Retinal pigment epithelial cell (primary cell): ENCODE results near the gene SORBS1.

ENCODE experiments used
- DNase-seq: peaks from one replicate; pipeline ENCODE4 v3.0.0-alpha.2; 2010; ENCODE audit warnings: low read depth
- H3K4me3 ChIP-seq: 2 replicates; pipeline ENCODE4 v1.5.1; 2011; ENCODE audit warnings: mild to moderate bottlenecking, low read length, control low read depth, moderate library complexity
- CTCF ChIP-seq: conservative IDR thresholded peaks from 2 replicates; pipeline ENCODE4 v1.5.1; 2011; ENCODE audit warnings: low read depth, low read length, control low read depth, inconsistent platforms

SORBS1 gene

DNA sequence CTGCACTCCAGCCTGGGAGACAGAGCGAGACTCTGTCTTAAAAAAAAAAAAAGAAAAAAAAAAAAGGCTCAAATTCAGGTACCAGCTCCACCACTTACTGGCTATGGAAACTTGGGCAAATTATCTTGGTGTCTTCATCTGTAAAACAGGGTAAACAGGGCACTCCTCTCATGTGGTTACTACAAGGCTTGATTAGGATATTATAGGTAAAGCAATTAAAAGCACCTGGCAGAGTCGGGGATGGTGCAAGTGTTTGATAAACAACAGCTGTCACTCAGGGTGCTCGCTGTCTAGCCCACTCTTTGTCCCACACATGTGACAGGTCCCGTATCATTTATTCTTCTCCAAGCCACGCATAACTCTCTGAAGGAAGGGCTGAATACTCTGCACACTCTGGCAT lies 96.9 kb downstream of the SORBS1 start:
- TF ChIP-seq CTCF: no peak
- H3K4me3 ChIP-seq: no peak overlapping the region
- no peak for DNase-seq

DNA sequence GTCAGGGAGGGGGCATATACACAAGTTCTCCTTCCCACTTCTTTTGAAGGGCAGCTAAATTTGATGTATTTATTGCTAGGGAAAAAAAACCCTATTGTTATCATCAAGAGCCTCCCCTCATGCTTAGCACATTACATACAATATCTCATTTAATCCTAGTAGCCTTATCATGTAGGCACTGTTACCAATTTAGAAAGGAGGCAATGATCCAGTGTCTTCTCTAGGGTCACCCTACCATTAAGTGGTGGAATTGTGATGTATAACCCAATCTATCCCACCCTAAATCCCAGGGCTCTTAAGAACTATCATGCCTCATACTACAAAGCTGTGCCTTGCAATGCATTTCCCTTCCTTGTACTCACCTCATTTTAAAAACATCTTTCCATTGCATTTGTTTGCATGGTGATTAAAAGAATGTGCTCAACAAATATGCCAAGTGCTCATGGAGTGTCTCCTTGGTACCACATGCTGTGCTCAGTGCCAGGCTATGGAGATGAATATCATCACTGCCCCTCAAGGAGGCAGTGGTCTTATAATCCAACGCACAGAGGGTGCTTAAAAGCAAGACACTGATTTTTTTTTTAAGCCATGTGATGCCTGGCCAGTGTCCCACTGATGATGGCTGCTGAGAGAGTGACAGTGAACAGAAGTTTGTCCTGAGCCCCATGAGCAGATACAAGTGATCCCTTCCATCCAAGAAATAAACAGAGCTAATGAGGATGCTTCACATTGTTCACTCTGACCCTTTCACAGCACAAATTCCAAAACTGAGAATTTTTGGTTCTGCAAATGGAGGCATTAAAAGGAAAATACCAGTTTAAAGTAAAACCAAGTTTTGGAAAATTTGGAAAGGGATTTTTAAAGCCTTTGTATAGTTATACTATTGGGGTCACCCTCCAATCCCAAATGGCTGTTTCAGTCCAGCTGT lies 98.2 kb downstream of the SORBS1 start:
- DNase-seq: no peak
- no peak for TF ChIP-seq CTCF
- H3K4me3 ChIP-seq: no peak overlapping the region

GRCh38 chr10:95461611-95462010 lies 99.6 kb downstream of the SORBS1 start:
- no peak for DNase-seq
- H3K4me3 ChIP-seq: no peak overlapping the region
- TF ChIP-seq CTCF: no peak

GRCh38 chr10:95459446-95460045 lies 101.6 kb downstream of the SORBS1 start:
- no peak overlapping the region for H3K4me3 ChIP-seq
- no peak for DNase-seq
- TF ChIP-seq CTCF: no peak

DNA sequence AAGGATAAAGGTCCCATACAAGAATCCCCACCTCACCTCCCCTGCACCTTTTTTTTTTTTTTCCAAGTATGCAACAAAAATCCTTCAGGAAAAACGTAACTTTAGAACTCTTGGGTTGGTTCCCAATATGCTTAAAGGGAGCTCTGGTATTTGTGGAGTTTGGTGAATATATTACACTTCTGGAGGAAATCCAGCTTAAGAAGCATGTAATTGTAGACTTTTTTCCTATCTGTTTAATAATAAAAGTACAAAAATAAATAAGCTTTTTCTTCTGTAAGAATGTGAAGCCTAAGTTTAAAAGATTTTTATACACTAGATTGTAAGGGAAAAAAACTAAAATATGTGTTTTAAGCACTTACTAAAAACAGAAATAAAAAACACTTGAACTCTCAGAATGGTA lies 102.3 kb downstream of the SORBS1 start:
- H3K4me3 ChIP-seq: no peak overlapping the region
- no peak for DNase-seq
- TF ChIP-seq CTCF: no peak

GRCh38 chr10:95458014-95458413 lies 103.2 kb downstream of the SORBS1 start:
- DNase-seq: no peak
- H3K4me3 ChIP-seq: no peak overlapping the region
- TF ChIP-seq CTCF: no peak

DNA sequence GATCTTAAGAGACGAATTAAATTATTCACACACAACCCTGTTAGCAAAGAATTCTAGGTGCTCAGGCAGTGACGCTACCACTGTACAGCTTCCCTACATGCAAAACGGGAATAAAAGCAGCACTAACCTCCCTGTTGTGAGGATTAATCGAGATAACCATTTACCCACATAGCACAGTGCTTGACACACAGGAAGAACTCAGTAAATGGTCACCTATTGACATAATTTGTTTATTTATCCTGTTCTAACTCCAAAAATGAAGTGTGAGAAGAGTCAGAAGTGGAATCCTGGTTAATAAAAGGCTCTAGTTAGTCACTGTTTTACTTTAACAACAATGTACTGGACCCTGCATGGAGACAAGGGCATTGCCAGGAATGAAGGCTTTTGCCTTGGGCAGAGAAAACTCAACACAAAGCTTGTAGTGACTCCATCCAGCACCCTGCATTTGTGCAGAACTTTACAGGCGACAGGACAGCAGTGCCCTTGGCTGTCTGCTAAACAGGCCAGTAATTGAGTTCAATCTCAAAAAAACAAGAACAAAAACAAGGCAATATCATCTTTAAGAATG lies 103.8 kb downstream of the SORBS1 start:
- DNase-seq: no peak
- TF ChIP-seq CTCF: no peak
- no peak overlapping the region for H3K4me3 ChIP-seq
